Inflammatory macrophage treated with lipopolysaccharide for 4 hours (primary cell): Measurements from ENCODE around the gene SEMA5A.
"Not testable (repeated sequence)": the region's sequence is repeated elsewhere in the genome, so short reads cannot be mapped to it uniquely, and the experiment has no call there.

Source experiments
- DNase-seq: peaks from one replicate; pipeline ENCODE4 v3.0.0-alpha.2; 2020

Gene SEMA5A

GRCh38 chr5:9431496-9432258 is 114.2 kb downstream of the SEMA5A start:
- no peak for DNase-seq

- DNase-seq = no peak
These were observed 114.8 kb downstream of the SEMA5A start for GRCh38 chr5:9431151-9431495.

GRCh38 chr5:9430306-9430705 is 115.6 kb downstream of the SEMA5A start:
- no peak for DNase-seq

- no peak for DNase-seq
These were observed 116.1 kb downstream of the SEMA5A start for GRCh38 chr5:9429691-9430215.

- DNase-seq = no peak
These were observed 117.6 kb downstream of the SEMA5A start for GRCh38 chr5:9428272-9428671.

- no peak for DNase-seq
These were observed 120.2 kb downstream of the SEMA5A start for GRCh38 chr5:9425710-9426109.

- DNase-seq = no peak
These were observed 122.3 kb downstream of the SEMA5A start for GRCh38 chr5:9423571-9423970.

- no peak for DNase-seq
These were observed 124.0 kb downstream of the SEMA5A start for GRCh38 chr5:9421884-9422283.

GRCh38 chr5:9419794-9420193 is 126.1 kb downstream of the SEMA5A start:
- no peak for DNase-seq

GRCh38 chr5:9415566-9415965 is 130.3 kb downstream of the SEMA5A start:
- no peak for DNase-seq

GRCh38 chr5:9415091-9415490 is 130.8 kb downstream of the SEMA5A start:
- DNase-seq = no peak

GRCh38 chr5:9411142-9411541 is 134.7 kb downstream of the SEMA5A start:
- no peak for DNase-seq

- no peak for DNase-seq
These were observed 136.4 kb downstream of the SEMA5A start for GRCh38 chr5:9409413-9409960.

GRCh38 chr5:9408964-9409363 is 136.9 kb downstream of the SEMA5A start:
- DNase-seq = no peak

- DNase-seq = no peak
These were observed 140.6 kb downstream of the SEMA5A start for GRCh38 chr5:9405196-9405754.

GRCh38 chr5:9401786-9402472 is 143.9 kb downstream of the SEMA5A start:
- peak; percentile 11 for DNase-seq

GRCh38 chr5:9399783-9400182 is 146.1 kb downstream of the SEMA5A start:
- not testable (repeated sequence) for DNase-seq

- DNase-seq = no peak
These were observed 146.8 kb downstream of the SEMA5A start for GRCh38 chr5:9399094-9399493.

- DNase-seq = no peak
These were observed 147.6 kb downstream of the SEMA5A start for GRCh38 chr5:9398227-9398626.

GRCh38 chr5:9396285-9396770 is 149.5 kb downstream of the SEMA5A start:
- DNase-seq = no peak

GRCh38 chr5:9395706-9396105 is 150.2 kb downstream of the SEMA5A start:
- DNase-seq = no peak

GRCh38 chr5:9394221-9394620 is 151.7 kb downstream of the SEMA5A start:
- DNase-seq = no peak

GRCh38 chr5:9392625-9393024 is 153.2 kb downstream of the SEMA5A start:
- DNase-seq = no peak

GRCh38 chr5:9391080-9391479 is 154.8 kb downstream of the SEMA5A start:
- DNase-seq = no peak
